HEK293 (cell line): ENCODE measurements around the gene AK8.
A peak's percentile ranks its signal among the peaks of the same experiment; 100 is the strongest.

ENCODE experiments used
- BCL11A ChIP-seq: fragments of 450-650 bp; formaldehyde crosslinking; IDR thresholded peaks from 2 replicates; pipeline ENCODE4 v1.5.1; 2016; ENCODE audit warnings: low read depth, missing biosample characterization, missing genetic modification characterization
- GLI2 ChIP-seq: fragments of 450-650 bp; formaldehyde crosslinking; IDR thresholded peaks from 2 replicates; pipeline ENCODE4; 2017; ENCODE audit warnings: missing biosample characterization, missing genetic modification characterization, low read depth, borderline replicate concordance
- GLIS2 ChIP-seq: fragments of 450-650 bp; formaldehyde crosslinking; IDR thresholded peaks from 2 replicates; pipeline ENCODE4 v1.5.1; 2016; ENCODE audit warnings: missing biosample characterization, missing genetic modification characterization
- KLF10 ChIP-seq: fragments of 450-650 bp; IDR thresholded peaks from 2 replicates; pipeline ENCODE4 v1.5.1; 2018; ENCODE audit warnings: missing biosample characterization, mild to moderate bottlenecking, missing genetic modification characterization
- MEIS1 ChIP-seq: sonication (generic); formaldehyde crosslinking; IDR thresholded peaks from 2 replicates; pipeline ENCODE4 v1.8.1; 2022; ENCODE audit warnings: missing genetic modification reagents, mild to moderate bottlenecking, borderline replicate concordance
- PRDM10 ChIP-seq: fragments of 450-650 bp; formaldehyde crosslinking; IDR thresholded peaks from 2 replicates; pipeline ENCODE4 v1.5.1; 2016; ENCODE audit warnings: missing biosample characterization, missing genetic modification characterization
- SETDB1 ChIP-seq: IDR thresholded peaks from one replicate; pipeline ENCODE4 v1.6.1; 2017; ENCODE audit warnings: mild to moderate bottlenecking, low read length, moderate library complexity, mixed read lengths; ENCODE audit not compliant: insufficient read length
- WT1 ChIP-seq: fragments of 450-650 bp; formaldehyde crosslinking; IDR thresholded peaks from 2 replicates; pipeline ENCODE4 v1.5.1; 2016; ENCODE audit warnings: missing biosample characterization, missing genetic modification characterization
- ZBTB20 ChIP-seq: fragments of 450-650 bp; formaldehyde crosslinking; IDR thresholded peaks from 2 replicates; pipeline ENCODE4 v1.5.1; 2016; ENCODE audit warnings: missing biosample characterization, missing genetic modification characterization
- ZBTB8A ChIP-seq: fragments of 450-650 bp; formaldehyde crosslinking; IDR thresholded peaks from 2 replicates; pipeline ENCODE4 v1.5.1; 2016; ENCODE audit warnings: missing biosample characterization, missing genetic modification characterization
- ZNF10 ChIP-seq: fragments of 450-650 bp; formaldehyde crosslinking; IDR thresholded peaks from 2 replicates; pipeline ENCODE4 v1.5.1; 2017; ENCODE audit warnings: missing biosample characterization, missing genetic modification characterization
- ZNF157 ChIP-seq: fragments of 450-650 bp; formaldehyde crosslinking; IDR thresholded peaks from 2 replicates; pipeline ENCODE4 v1.5.1; 2016; ENCODE audit warnings: missing biosample characterization, missing genetic modification characterization
- ZNF214 ChIP-seq: fragments of 450-650 bp; formaldehyde crosslinking; IDR thresholded peaks from 2 replicates; pipeline ENCODE4 v1.5.1; 2017; ENCODE audit warnings: missing biosample characterization, mild to moderate bottlenecking, missing genetic modification characterization, borderline replicate concordance
- ZNF391 ChIP-seq: fragments of 450-650 bp; formaldehyde crosslinking; IDR thresholded peaks from 2 replicates; pipeline ENCODE4 v1.5.1; 2016; ENCODE audit warnings: low read depth, missing biosample characterization, missing genetic modification characterization, borderline replicate concordance
- ZNF501 ChIP-seq: fragments of 450-650 bp; formaldehyde crosslinking; IDR thresholded peaks from 2 replicates; pipeline ENCODE4 v1.5.1; 2016; ENCODE audit warnings: missing biosample characterization, missing genetic modification characterization
- ZNF510 ChIP-seq: fragments of 450-650 bp; formaldehyde crosslinking; IDR thresholded peaks from 2 replicates; pipeline ENCODE4 v1.5.1; 2018; ENCODE audit warnings: mild to moderate bottlenecking, missing genetic modification characterization, missing biosample characterization; ENCODE audit not compliant: insufficient replicate concordance
- ZNF513 ChIP-seq: fragments of 450-650 bp; IDR thresholded peaks from 2 replicates; pipeline ENCODE4 v1.5.1; 2018; ENCODE audit warnings: missing biosample characterization, missing genetic modification characterization
- ZNF549 ChIP-seq: fragments of 450-650 bp; IDR thresholded peaks from 2 replicates; pipeline ENCODE4 v1.5.1; 2018; ENCODE audit warnings: missing biosample characterization, missing genetic modification characterization, mild to moderate bottlenecking, inconsistent platforms, moderate library complexity
- ZNF560 ChIP-seq: fragments of 450-650 bp; formaldehyde crosslinking; IDR thresholded peaks from 2 replicates; pipeline ENCODE4 v1.5.1; 2017; ENCODE audit warnings: missing biosample characterization, missing genetic modification characterization, borderline replicate concordance
- ZNF585B ChIP-seq: fragments of 450-650 bp; formaldehyde crosslinking; IDR thresholded peaks from 2 replicates; pipeline ENCODE4 v1.5.1; 2016; ENCODE audit warnings: missing biosample characterization, missing genetic modification characterization
- ZNF658 ChIP-seq: fragments of 450-650 bp; formaldehyde crosslinking; IDR thresholded peaks from 2 replicates; pipeline ENCODE4; 2016; ENCODE audit warnings: missing biosample characterization, missing genetic modification characterization
- ZNF664 ChIP-seq: fragments of 450-650 bp; formaldehyde crosslinking; IDR thresholded peaks from 2 replicates; pipeline ENCODE4 v1.5.1; 2016; ENCODE audit warnings: missing biosample characterization, missing genetic modification characterization
- ZNF677 ChIP-seq: fragments of 450-650 bp; IDR thresholded peaks from 2 replicates; pipeline ENCODE4 v1.5.0; 2018; ENCODE audit warnings: missing biosample characterization, mild to moderate bottlenecking, missing genetic modification characterization, moderate library complexity
- ZNF768 ChIP-seq: fragments of 450-650 bp; formaldehyde crosslinking; IDR thresholded peaks from 2 replicates; pipeline ENCODE4 v1.5.1; 2018; ENCODE audit warnings: missing biosample characterization, mild to moderate bottlenecking, missing genetic modification characterization
- ZNF785 ChIP-seq: fragments of 450-650 bp; formaldehyde crosslinking; IDR thresholded peaks from 2 replicates; pipeline ENCODE4 v1.5.1; 2016; ENCODE audit warnings: missing biosample characterization, missing genetic modification characterization
- ZNF791 ChIP-seq: fragments of 450-650 bp; formaldehyde crosslinking; IDR thresholded peaks from 2 replicates; pipeline ENCODE4 v1.5.1; 2016; ENCODE audit warnings: missing biosample characterization, missing genetic modification characterization
- ZNF792 ChIP-seq: fragments of 450-650 bp; formaldehyde crosslinking; IDR thresholded peaks from 2 replicates; pipeline ENCODE4 v1.5.1; 2016; ENCODE audit warnings: missing biosample characterization, missing genetic modification characterization
- TF ChIP-seq, protein P1 (sequence below): fragments of 450-650 bp; formaldehyde crosslinking; IDR thresholded peaks from 2 replicates; pipeline ENCODE4 v1.5.1; 2017; ENCODE audit warnings: missing biosample characterization, missing genetic modification characterization
- TF ChIP-seq, protein P2 (sequence below): fragments of 450-650 bp; formaldehyde crosslinking; optimal IDR thresholded peaks from 2 replicates; pipeline ENCODE3; 2016; ENCODE audit warnings: missing biosample characterization, mild to moderate bottlenecking, missing genetic modification characterization
- TF ChIP-seq, protein P3 (sequence below): fragments of 450-650 bp; formaldehyde crosslinking; IDR thresholded peaks from 2 replicates; pipeline ENCODE4 v1.5.1; 2016; ENCODE audit warnings: missing biosample characterization, missing genetic modification characterization

AK8 gene

GRCh38 chr9:132798817-132799790 is 79.0 kb downstream of the AK8 start (continued):
- TF ChIP-seq ZNF768 (tag by site-specific recombination) (no peak), GLI2 (tag by site-specific recombination) (no peak), ZNF585B (no peak), ZBTB8A (tag by site-specific recombination) (peak; percentile 58), ZNF513 (no peak), ZNF10 (tag by site-specific recombination) (no peak), ZNF391 (tag by site-specific recombination) (no peak), ZNF501 (tag by site-specific recombination) (peak; percentile 38; the same call in 1 of the 2 replicates), GLIS2 (peak; percentile 56), SETDB1 (no peak), ZNF664 (tag by site-specific recombination) (no peak), ZNF791 (tag by site-specific recombination) (peak; percentile 80; the same call in 1 of the 2 replicates), ZBTB20 (tag by site-specific recombination) (peak; percentile 20; the same call in 1 of the 2 replicates), ZNF658 (tag by site-specific recombination) (peak; percentile 89; the same call in 1 of the 2 replicates), ZNF785 (tag by site-specific recombination) (no peak), ZNF560 (tag by site-specific recombination) (no peak), ZNF510 (tag by site-specific recombination) (no peak), ZNF792 (tag by site-specific recombination) (no peak), ZNF214 (tag by site-specific recombination) (no peak), ZNF549 (tag by site-specific recombination) (no peak), WT1 (tag by site-specific recombination) (no peak), PRDM10 (no peak), ZNF677 (tag by site-specific recombination) (no peak), MEIS1 (CRISPR knock-in tag) (no peak), BCL11A (no peak), KLF10 (tag by site-specific recombination) (no peak), ZNF157 (tag by site-specific recombination) (no peak)
- TF ChIP-seq, protein P1, sequence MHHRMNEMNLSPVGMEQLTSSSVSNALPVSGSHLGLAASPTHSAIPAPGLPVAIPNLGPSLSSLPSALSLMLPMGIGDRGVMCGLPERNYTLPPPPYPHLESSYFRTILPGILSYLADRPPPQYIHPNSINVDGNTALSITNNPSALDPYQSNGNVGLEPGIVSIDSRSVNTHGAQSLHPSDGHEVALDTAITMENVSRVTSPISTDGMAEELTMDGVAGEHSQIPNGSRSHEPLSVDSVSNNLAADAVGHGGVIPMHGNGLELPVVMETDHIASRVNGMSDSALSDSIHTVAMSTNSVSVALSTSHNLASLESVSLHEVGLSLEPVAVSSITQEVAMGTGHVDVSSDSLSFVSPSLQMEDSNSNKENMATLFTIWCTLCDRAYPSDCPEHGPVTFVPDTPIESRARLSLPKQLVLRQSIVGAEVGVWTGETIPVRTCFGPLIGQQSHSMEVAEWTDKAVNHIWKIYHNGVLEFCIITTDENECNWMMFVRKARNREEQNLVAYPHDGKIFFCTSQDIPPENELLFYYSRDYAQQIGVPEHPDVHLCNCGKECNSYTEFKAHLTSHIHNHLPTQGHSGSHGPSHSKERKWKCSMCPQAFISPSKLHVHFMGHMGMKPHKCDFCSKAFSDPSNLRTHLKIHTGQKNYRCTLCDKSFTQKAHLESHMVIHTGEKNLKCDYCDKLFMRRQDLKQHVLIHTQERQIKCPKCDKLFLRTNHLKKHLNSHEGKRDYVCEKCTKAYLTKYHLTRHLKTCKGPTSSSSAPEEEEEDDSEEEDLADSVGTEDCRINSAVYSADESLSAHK (tag by site-specific recombination) = no peak
- TF ChIP-seq, protein P2, sequence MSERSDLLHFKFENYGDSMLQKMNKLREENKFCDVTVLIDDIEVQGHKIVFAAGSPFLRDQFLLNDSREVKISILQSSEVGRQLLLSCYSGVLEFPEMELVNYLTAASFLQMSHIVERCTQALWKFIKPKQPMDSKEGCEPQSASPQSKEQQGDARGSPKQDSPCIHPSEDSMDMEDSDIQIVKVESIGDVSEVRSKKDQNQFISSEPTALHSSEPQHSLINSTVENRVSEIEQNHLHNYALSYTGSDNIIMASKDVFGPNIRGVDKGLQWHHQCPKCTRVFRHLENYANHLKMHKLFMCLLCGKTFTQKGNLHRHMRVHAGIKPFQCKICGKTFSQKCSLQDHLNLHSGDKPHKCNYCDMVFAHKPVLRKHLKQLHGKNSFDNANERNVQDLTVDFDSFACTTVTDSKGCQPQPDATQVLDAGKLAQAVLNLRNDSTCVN (tag by site-specific recombination) = peak; percentile 18
- TF ChIP-seq, protein P3, sequence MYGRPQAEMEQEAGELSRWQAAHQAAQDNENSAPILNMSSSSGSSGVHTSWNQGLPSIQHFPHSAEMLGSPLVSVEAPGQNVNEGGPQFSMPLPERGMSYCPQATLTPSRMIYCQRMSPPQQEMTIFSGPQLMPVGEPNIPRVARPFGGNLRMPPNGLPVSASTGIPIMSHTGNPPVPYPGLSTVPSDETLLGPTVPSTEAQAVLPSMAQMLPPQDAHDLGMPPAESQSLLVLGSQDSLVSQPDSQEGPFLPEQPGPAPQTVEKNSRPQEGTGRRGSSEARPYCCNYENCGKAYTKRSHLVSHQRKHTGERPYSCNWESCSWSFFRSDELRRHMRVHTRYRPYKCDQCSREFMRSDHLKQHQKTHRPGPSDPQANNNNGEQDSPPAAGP (tag by site-specific recombination) = peak; percentile 66
